ENCODE results near the gene LRRC10B.

Gene LRRC10B

GRCh38 chr11:61498767-61499341 is 9.7 kb upstream of the LRRC10B start:
- no peak overlapping the region for H3K27ac ChIP-seq (ENCODE audit: insufficient read depth in 1 of 2, low read depth in 1 of 2, low read length in 2 of 2, poor library complexity in 1 of 2, severe bottlenecking in 2 of 2)
- no peak for DNase-seq
- H3K4me3 ChIP-seq (ENCODE audit: control insufficient read depth in 1 of 7, extremely low read depth in 1 of 7, insufficient read depth in 4 of 7, low read depth in 2 of 7, low read length in 6 of 7): no peak overlapping the region
- peaks cover 0 to 13% (median 0%) of the 10 kb centered on the region in 5 experiments for H3K27me3 ChIP-seq (replicated peaks in 2 of 5; ENCODE audit: control insufficient read depth in 4 of 5, insufficient read depth in 5 of 5, low read length in 4 of 5)
- 87% methylated on average over 13 of the region's 15 CpGs for WGBS (ENCODE audit: insufficient coverage)
- H3K9me3 ChIP-seq (ENCODE audit: control extremely low read depth in 1 of 5, control insufficient read depth in 4 of 5, insufficient read depth in 2 of 5, low read depth in 1 of 5, low read length in 4 of 5): no peaks in the 10 kb centered on the region
- ChIA-PET POLR2A (no interaction called here), CTCF (no interaction called here)
- no peaks in the 10 kb centered on the region for H3K4me1 ChIP-seq (ENCODE audit: control extremely low read depth in 1 of 4, control insufficient read depth in 4 of 4, insufficient read depth in 4 of 4, low read length in 3 of 4)
- H3K36me3 ChIP-seq (ENCODE audit: control insufficient read depth in 4 of 4, insufficient read depth in 4 of 4, low read length in 3 of 4): no peaks in the 10 kb centered on the region

GRCh38 chr11:61499816-61500491 is 8.6 kb upstream of the LRRC10B start:
- CTCF ChIA-PET: interaction anchor here (1.5 to 4.5 kb wide), 4 partner anchors 10 to 17 kb away, joined by 3 to 26 read pairs (median 8); no protein-coding TSS in a partner anchor
- DNase-seq: no peak
- H3K4me1 ChIP-seq (ENCODE audit: control extremely low read depth in 1 of 4, control insufficient read depth in 4 of 4, insufficient read depth in 4 of 4, low read length in 3 of 4): no peaks in the 10 kb centered on the region
- no peaks in the 10 kb centered on the region for H3K9me3 ChIP-seq (ENCODE audit: control extremely low read depth in 1 of 5, control insufficient read depth in 4 of 5, insufficient read depth in 2 of 5, low read depth in 1 of 5, low read length in 4 of 5)
- H3K27ac ChIP-seq (ENCODE audit: insufficient read depth in 1 of 2, low read depth in 1 of 2, low read length in 2 of 2, poor library complexity in 1 of 2, severe bottlenecking in 2 of 2): no peak overlapping the region
- no peaks in the 10 kb centered on the region for H3K36me3 ChIP-seq (ENCODE audit: control insufficient read depth in 4 of 4, insufficient read depth in 4 of 4, low read length in 3 of 4)
- WGBS (ENCODE audit: insufficient coverage): 90% methylated on average over 7 of the region's 12 CpGs
- no peak overlapping the region for H3K4me3 ChIP-seq (ENCODE audit: control insufficient read depth in 1 of 7, extremely low read depth in 1 of 7, insufficient read depth in 4 of 7, low read depth in 2 of 7, low read length in 6 of 7)
- POLR2A ChIA-PET: no interaction called here
- H3K27me3 ChIP-seq (replicated peaks in 2 of 5; ENCODE audit: control insufficient read depth in 4 of 5, insufficient read depth in 5 of 5, low read length in 4 of 5): peaks cover 0 to 16% (median 0%) of the 10 kb centered on the region in 5 experiments

- Histone ChIP-seq H3K4me3 (ENCODE audit: control insufficient read depth in 1 of 7, extremely low read depth in 1 of 7, insufficient read depth in 4 of 7, low read depth in 2 of 7, low read length in 6 of 7) (no peak overlapping the region), H3K36me3 (ENCODE audit: control insufficient read depth in 4 of 4, insufficient read depth in 4 of 4, low read length in 3 of 4) (no peaks in the 10 kb centered on the region), H3K27ac (ENCODE audit: insufficient read depth in 1 of 2, low read depth in 1 of 2, low read length in 2 of 2, poor library complexity in 1 of 2, severe bottlenecking in 2 of 2) (no peak overlapping the region), H3K9me3 (ENCODE audit: control extremely low read depth in 1 of 5, control insufficient read depth in 4 of 5, insufficient read depth in 2 of 5, low read depth in 1 of 5, low read length in 4 of 5) (no peaks in the 10 kb centered on the region), H3K4me1 (ENCODE audit: control extremely low read depth in 1 of 4, control insufficient read depth in 4 of 4, insufficient read depth in 4 of 4, low read length in 3 of 4) (no peaks in the 10 kb centered on the region), H3K27me3 (replicated peaks in 2 of 5; ENCODE audit: control insufficient read depth in 4 of 5, insufficient read depth in 5 of 5, low read length in 4 of 5) (peaks cover 2 to 25% (median 16%) of the 10 kb centered on the region in 5 experiments)
- no peak for DNase-seq
- WGBS (ENCODE audit: insufficient coverage): 100% methylated on average over 1 of the region's 1 CpG
- CTCF ChIA-PET: interaction anchor here (1.1 to 4.5 kb wide), 2 partner anchors 15 to 24 kb away, joined by 4 to 26 read pairs; no protein-coding TSS in a partner anchor
- POLR2A ChIA-PET: no interaction called here
Measured at GRCh38 chr11:61502522-61502921, 6.0 kb upstream of the LRRC10B start.

- 94% methylated on average over 4 of the region's 8 CpGs for WGBS (ENCODE audit: insufficient coverage)
- no peak overlapping the region for H3K27ac ChIP-seq (ENCODE audit: insufficient read depth in 1 of 2, low read depth in 1 of 2, low read length in 2 of 2, poor library complexity in 1 of 2, severe bottlenecking in 2 of 2)
- ChIA-PET POLR2A (no interaction called here), CTCF (interaction anchor here (0.6 to 4.5 kb wide), 2 partner anchors 14 to 1324 kb away, joined by 3 to 26 read pairs; no protein-coding TSS in a partner anchor)
- peaks cover 2 to 32% (median 24%) of the 10 kb centered on the region in 5 experiments for H3K27me3 ChIP-seq (replicated peaks in 2 of 5; ENCODE audit: control insufficient read depth in 4 of 5, insufficient read depth in 5 of 5, low read length in 4 of 5)
- H3K4me3 ChIP-seq (ENCODE audit: control insufficient read depth in 1 of 7, extremely low read depth in 1 of 7, insufficient read depth in 4 of 7, low read depth in 2 of 7, low read length in 6 of 7): no peak overlapping the region
- DNase-seq: peak in 1 of 3 donors; percentile 13
- H3K9me3 ChIP-seq (ENCODE audit: control extremely low read depth in 1 of 5, control insufficient read depth in 4 of 5, insufficient read depth in 2 of 5, low read depth in 1 of 5, low read length in 4 of 5): no peaks in the 10 kb centered on the region
- H3K36me3 ChIP-seq (ENCODE audit: control insufficient read depth in 4 of 4, insufficient read depth in 4 of 4, low read length in 3 of 4): no peaks in the 10 kb centered on the region
- H3K4me1 ChIP-seq (ENCODE audit: control extremely low read depth in 1 of 4, control insufficient read depth in 4 of 4, insufficient read depth in 4 of 4, low read length in 3 of 4): peaks cover 0 to 6% (median 5%) of the 10 kb centered on the region in 4 experiments
Measured at GRCh38 chr11:61503135-61503770, 5.3 kb upstream of the LRRC10B start.

- Histone ChIP-seq H3K9me3 (ENCODE audit: control extremely low read depth in 1 of 5, control insufficient read depth in 4 of 5, insufficient read depth in 2 of 5, low read depth in 1 of 5, low read length in 4 of 5) (no peaks in the 10 kb centered on the region), H3K27ac (ENCODE audit: insufficient read depth in 1 of 2, low read depth in 1 of 2, low read length in 2 of 2, poor library complexity in 1 of 2, severe bottlenecking in 2 of 2) (no peak overlapping the region), H3K27me3 (replicated peaks in 2 of 5; ENCODE audit: control insufficient read depth in 4 of 5, insufficient read depth in 5 of 5, low read length in 4 of 5) (peaks cover 2 to 49% (median 27%) of the 10 kb centered on the region in 5 experiments), H3K4me3 (ENCODE audit: control insufficient read depth in 1 of 7, extremely low read depth in 1 of 7, insufficient read depth in 4 of 7, low read depth in 2 of 7, low read length in 6 of 7) (no peak overlapping the region), H3K36me3 (ENCODE audit: control insufficient read depth in 4 of 4, insufficient read depth in 4 of 4, low read length in 3 of 4) (no peaks in the 10 kb centered on the region), H3K4me1 (ENCODE audit: control extremely low read depth in 1 of 4, control insufficient read depth in 4 of 4, insufficient read depth in 4 of 4, low read length in 3 of 4) (peaks cover 0 to 22% (median 18%) of the 10 kb centered on the region in 4 experiments)
- WGBS (ENCODE audit: insufficient coverage): 100% methylated on average over 4 of the region's 5 CpGs
- ChIA-PET POLR2A (no interaction called here), CTCF (interaction anchor here (24.0 kb wide), 1 partner anchor 28 kb away, joined by 453 read pairs; a partner anchor contains a TSS)
- DNase-seq: no peak
Measured at GRCh38 chr11:61505106-61505505, 3.4 kb upstream of the LRRC10B start.

- Histone ChIP-seq H3K4me3 (ENCODE audit: control insufficient read depth in 1 of 7, extremely low read depth in 1 of 7, insufficient read depth in 4 of 7, low read depth in 2 of 7, low read length in 6 of 7) (no peak overlapping the region), H3K27ac (ENCODE audit: insufficient read depth in 1 of 2, low read depth in 1 of 2, low read length in 2 of 2, poor library complexity in 1 of 2, severe bottlenecking in 2 of 2) (no peak overlapping the region), H3K36me3 (ENCODE audit: control insufficient read depth in 4 of 4, insufficient read depth in 4 of 4, low read length in 3 of 4) (no peaks in the 10 kb centered on the region), H3K27me3 (replicated peaks in 2 of 5; ENCODE audit: control insufficient read depth in 4 of 5, insufficient read depth in 5 of 5, low read length in 4 of 5) (peaks cover 2 to 55% (median 31%) of the 10 kb centered on the region in 5 experiments), H3K9me3 (ENCODE audit: control extremely low read depth in 1 of 5, control insufficient read depth in 4 of 5, insufficient read depth in 2 of 5, low read depth in 1 of 5, low read length in 4 of 5) (no peaks in the 10 kb centered on the region), H3K4me1 (ENCODE audit: control extremely low read depth in 1 of 4, control insufficient read depth in 4 of 4, insufficient read depth in 4 of 4, low read length in 3 of 4) (peaks cover 0 to 22% (median 19%) of the 10 kb centered on the region in 4 experiments)
- WGBS (ENCODE audit: insufficient coverage): 64% methylated on average over 7 of the region's 10 CpGs
- POLR2A ChIA-PET: no interaction called here
- no peak for DNase-seq
- CTCF ChIA-PET: interaction anchor here (3.4 to 24.0 kb wide), 2 partner anchors 12 to 29 kb away, joined by 21 to 453 read pairs; a partner anchor contains a TSS
Measured at GRCh38 chr11:61505640-61506155, 2.9 kb upstream of the LRRC10B start.
